Parathyroid adenoma (tissue), 2 donors: Measurements from ENCODE around the gene CTNND2.

Source experiments
- H2AFZ ChIP-seq: fragments of 300-600 bp; sonication (generic); one replicate; pipeline ENCODE4 v1.7.0; 2017; ENCODE audit warnings: antibody characterized with exemption, mild to moderate bottlenecking
- H3K27ac ChIP-seq: fragments of 300-600 bp; sonication (generic); one replicate; pipeline ENCODE4 v1.7.0; 2017
- H3K27me3 ChIP-seq: fragments of 300-600 bp; sonication (generic); one replicate; pipeline ENCODE4 v1.7.0; 2017; ENCODE audit warnings: low read length; ENCODE audit not compliant: control insufficient read depth, insufficient read depth
- H3K36me3 ChIP-seq: fragments of 300-600 bp; sonication (generic); one replicate; pipeline ENCODE4 v1.7.0; 2017; ENCODE audit warnings: low read length; ENCODE audit not compliant: control insufficient read depth, insufficient read depth
- H3K4me1 ChIP-seq: fragments of 300-600 bp; sonication (generic); one replicate; pipeline ENCODE4 v1.7.0; 2017; ENCODE audit warnings: control low read depth
- H3K4me2 ChIP-seq: fragments of 300-600 bp; sonication (generic); one replicate; pipeline ENCODE4 v1.7.0; 2017; ENCODE audit warnings: low read length
- H3K4me3 ChIP-seq: fragments of 300-600 bp; sonication (generic); one replicate; pipeline ENCODE4 v1.7.0; 2017; ENCODE audit warnings: low read depth, low read length
- H3K79me2 ChIP-seq: fragments of 300-600 bp; sonication (generic); one replicate; pipeline ENCODE4 v1.7.0; 2017; ENCODE audit warnings: control low read depth
- H3K9ac ChIP-seq: fragments of 300-600 bp; sonication (generic); one replicate; pipeline ENCODE4 v1.7.0; 2017; ENCODE audit warnings: mild to moderate bottlenecking
- H3K9me3 ChIP-seq: fragments of 300-600 bp; sonication (generic); one replicate; pipeline ENCODE4 v1.7.0; 2017; ENCODE audit warnings: low read length; ENCODE audit not compliant: control insufficient read depth
- CTCF ChIP-seq: fragments of 300-600 bp; sonication (generic); IDR thresholded peaks from one replicate; pipeline ENCODE4 v1.7.0; 2017; ENCODE audit warnings: antibody characterized with exemption, mild to moderate bottlenecking
- donor health status: primary hyperparathyroidism.

The CTNND2 gene

GRCh38 chr5:11898787-11899186, 5.5 kb downstream of the CTNND2 start:
- no peak overlapping the region for H2AFZ ChIP-seq
- no peaks in the 10 kb centered on the region for H3K4me1 ChIP-seq
- H3K27ac ChIP-seq = no peak overlapping the region
- no peak for TF ChIP-seq CTCF
- no peaks in the 10 kb centered on the region for H3K79me2 ChIP-seq
- H3K36me3 ChIP-seq = no peaks in the 10 kb centered on the region
- no peak overlapping the region for H3K4me3 ChIP-seq
- H3K27me3 ChIP-seq = no peaks in the 10 kb centered on the region
- no peak overlapping the region for H3K4me2 ChIP-seq
- no peak overlapping the region for H3K9ac ChIP-seq
- H3K9me3 ChIP-seq = no peaks in the 10 kb centered on the region

GRCh38 chr5:11897781-11898180, 6.5 kb downstream of the CTNND2 start:
- Histone ChIP-seq H3K9ac (no peak overlapping the region), H3K4me3 (no peak overlapping the region), H3K27me3 (no peaks in the 10 kb centered on the region), H3K4me1 (no peaks in the 10 kb centered on the region), H2AFZ (no peak overlapping the region), H3K79me2 (no peaks in the 10 kb centered on the region), H3K27ac (no peak overlapping the region), H3K9me3 (no peaks in the 10 kb centered on the region), H3K4me2 (no peak overlapping the region), H3K36me3 (no peaks in the 10 kb centered on the region)
- no peak for TF ChIP-seq CTCF

- Histone ChIP-seq H3K4me3 (no peak overlapping the region), H2AFZ (no peak overlapping the region), H3K27ac (no peak overlapping the region), H3K36me3 (no peaks in the 10 kb centered on the region), H3K9me3 (no peaks in the 10 kb centered on the region), H3K9ac (no peak overlapping the region), H3K4me1 (no peaks in the 10 kb centered on the region), H3K79me2 (no peaks in the 10 kb centered on the region), H3K4me2 (no peak overlapping the region), H3K27me3 (no peaks in the 10 kb centered on the region)
- no peak for TF ChIP-seq CTCF
Observed at GRCh38 chr5:11894992-11895391, 9.3 kb downstream of the CTNND2 start.

- Histone ChIP-seq H3K4me1 (no peaks in the 10 kb centered on the region), H3K4me2 (no peak overlapping the region), H3K9me3 (no peaks in the 10 kb centered on the region), H3K27ac (no peak overlapping the region), H3K4me3 (no peak overlapping the region), H3K79me2 (no peaks in the 10 kb centered on the region), H3K27me3 (no peaks in the 10 kb centered on the region), H3K36me3 (no peaks in the 10 kb centered on the region), H3K9ac (no peak overlapping the region), H2AFZ (no peak overlapping the region)
- no peak for TF ChIP-seq CTCF
Observed at GRCh38 chr5:11892832-11893231, 11.4 kb downstream of the CTNND2 start.

- no peak overlapping the region for H3K4me2 ChIP-seq
Observed at GRCh38 chr5:11890777-11891176, 13.5 kb downstream of the CTNND2 start.

More at GRCh38 chr5:11890777-11891176, 13.5 kb downstream of the CTNND2 start:
- Histone ChIP-seq H3K36me3 (no peaks in the 10 kb centered on the region), H3K27me3 (no peaks in the 10 kb centered on the region), H3K4me1 (no peaks in the 10 kb centered on the region), H3K9ac (no peak overlapping the region), H3K27ac (no peak overlapping the region), H3K79me2 (no peaks in the 10 kb centered on the region), H3K9me3 (no peaks in the 10 kb centered on the region), H3K4me3 (no peak overlapping the region), H2AFZ (no peak overlapping the region)
- no peak for TF ChIP-seq CTCF
